Measurements from ENCODE around the gene PRDM15.

The PRDM15 gene

GRCh38 chr21:41907496-41908258 lies 28.5 kb upstream of the PRDM15 start:
- DNase-seq (ENCODE audit: low read depth in 4 of 4, low spot score in 1 of 4): no peak

DNA sequence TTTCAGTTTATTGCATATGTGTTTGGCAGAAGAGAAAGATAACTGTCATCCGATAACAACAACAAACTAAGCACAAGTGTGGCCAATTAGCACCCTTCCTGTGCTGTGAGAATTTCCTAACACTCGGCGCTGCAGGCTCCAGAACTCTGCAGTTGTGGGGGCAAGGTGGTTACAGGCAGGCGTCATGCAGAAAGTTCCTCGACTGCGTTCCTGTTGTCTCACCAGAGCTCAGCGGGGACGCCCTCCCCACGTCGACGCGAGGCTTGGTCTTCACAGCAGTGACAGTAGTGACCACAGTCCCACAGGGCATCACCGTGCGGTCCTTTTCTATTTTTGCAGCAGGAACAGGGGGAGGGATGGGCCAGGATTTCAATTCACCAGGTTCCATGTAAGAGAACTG lies 27.6 kb upstream of the PRDM15 start:
- DNase-seq (ENCODE audit: low read depth in 4 of 4, low spot score in 1 of 4): no peak

GRCh38 chr21:41903559-41904351 lies 24.6 kb upstream of the PRDM15 start:
- DNase-seq (ENCODE audit: low read depth in 4 of 4, low spot score in 1 of 4): no peak

- no peak for DNase-seq (ENCODE audit: low read depth in 4 of 4, low spot score in 1 of 4)
These were observed 23.8 kb upstream of the PRDM15 start for GRCh38 chr21:41902946-41903345.

- DNase-seq (ENCODE audit: low read depth in 4 of 4, low spot score in 1 of 4): no peak
These were observed 22.6 kb upstream of the PRDM15 start for GRCh38 chr21:41901782-41902181.

DNA sequence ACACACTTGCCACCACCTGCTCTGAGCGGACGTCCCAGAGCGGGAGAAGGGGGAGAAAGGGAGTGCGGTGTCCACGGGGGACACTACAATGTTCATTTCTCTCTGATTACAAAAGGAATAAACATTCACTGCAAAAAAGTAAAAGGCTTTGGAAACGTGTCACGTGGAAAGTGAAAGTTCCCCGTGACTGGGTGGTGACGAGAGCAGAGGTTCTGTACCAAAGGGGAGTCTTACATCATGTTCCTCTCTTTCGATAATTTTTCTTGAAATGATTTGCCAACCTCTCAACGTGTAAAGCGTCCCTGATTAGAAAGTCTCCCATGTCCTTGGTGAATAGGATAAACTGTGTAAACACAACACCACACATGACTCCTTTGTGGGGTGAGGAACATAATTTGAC lies 22.0 kb upstream of the PRDM15 start:
- peak in 1 of 4 experiments; percentile 29 for DNase-seq (ENCODE audit: low read depth in 4 of 4, low spot score in 1 of 4)

GRCh38 chr21:41900401-41900800 lies 21.3 kb upstream of the PRDM15 start:
- no peak for DNase-seq (ENCODE audit: low read depth in 4 of 4, low spot score in 1 of 4)

DNA sequence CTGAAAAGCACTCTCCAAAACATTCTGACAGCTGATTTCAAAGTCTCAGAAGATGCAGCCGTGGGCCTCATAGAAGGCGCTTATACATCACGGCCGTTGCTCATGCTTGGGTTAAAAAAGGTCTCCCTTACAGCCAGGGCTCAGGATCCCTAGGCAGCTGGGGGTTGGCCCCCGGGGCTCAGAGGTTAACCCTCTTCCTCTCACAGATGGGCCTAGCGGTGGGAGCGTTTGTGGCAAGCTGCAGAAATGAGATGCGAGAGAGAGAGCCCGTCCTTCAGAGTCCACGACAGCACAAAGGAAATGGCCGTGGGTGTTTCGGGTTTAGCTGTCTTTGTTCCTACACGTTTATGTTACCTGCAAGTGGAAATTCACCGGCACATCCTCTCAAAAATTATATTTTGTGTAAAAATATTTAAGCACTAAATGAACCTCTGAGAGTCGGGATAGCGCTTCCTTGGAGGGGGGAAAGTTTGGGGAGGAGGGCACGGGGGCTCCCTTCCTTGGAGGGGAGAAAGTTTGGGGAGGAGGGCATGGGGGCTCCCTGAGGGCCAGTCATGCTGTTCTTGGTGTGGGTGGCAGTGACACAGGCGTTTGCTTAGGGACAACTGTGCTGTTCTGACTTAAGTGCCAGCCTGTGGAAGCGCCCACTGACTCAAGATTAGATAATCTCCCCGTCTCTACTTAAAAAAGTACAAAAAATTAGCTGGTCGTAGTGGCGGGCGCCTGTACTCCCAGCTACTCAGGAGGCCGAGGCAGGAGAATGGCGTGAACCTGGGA lies 20.5 kb upstream of the PRDM15 start:
- DNase-seq (ENCODE audit: low read depth in 4 of 4, low spot score in 1 of 4): peak in 1 of 4 experiments; percentile 51

DNA sequence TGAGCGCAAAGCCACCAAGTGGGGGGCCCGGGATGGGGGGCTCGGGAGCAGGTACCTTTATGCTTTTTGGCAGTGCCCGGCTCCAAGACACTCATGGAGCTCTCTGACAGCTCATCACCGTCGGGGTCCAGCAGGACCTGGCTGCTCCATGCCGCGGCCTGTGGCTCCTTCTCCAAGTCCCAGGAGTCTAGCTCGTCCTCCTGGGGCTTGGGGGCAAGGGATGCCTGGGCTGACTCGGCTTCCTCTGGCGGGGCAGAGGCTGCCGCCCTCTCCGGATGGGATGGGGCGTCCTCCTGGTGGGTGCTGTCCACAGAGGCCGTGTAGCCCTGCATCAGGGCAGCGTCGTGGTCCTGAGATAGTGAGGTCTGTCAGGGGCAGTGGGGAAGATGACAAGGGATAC lies 19.9 kb upstream of the PRDM15 start:
- no peak for DNase-seq (ENCODE audit: low read depth in 4 of 4, low spot score in 1 of 4)

GRCh38 chr21:41897700-41898099 lies 18.6 kb upstream of the PRDM15 start:
- DNase-seq (ENCODE audit: low read depth in 4 of 4, low spot score in 1 of 4): no peak

- DNase-seq (ENCODE audit: low read depth in 4 of 4, low spot score in 1 of 4): no peak
These were observed 18.0 kb upstream of the PRDM15 start for GRCh38 chr21:41897047-41897669.

- DNase-seq (ENCODE audit: low read depth in 4 of 4, low spot score in 1 of 4): peak in 2 of 4 experiments; percentile 20 to 25
These were observed 16.7 kb upstream of the PRDM15 start for GRCh38 chr21:41895643-41896493.

DNA sequence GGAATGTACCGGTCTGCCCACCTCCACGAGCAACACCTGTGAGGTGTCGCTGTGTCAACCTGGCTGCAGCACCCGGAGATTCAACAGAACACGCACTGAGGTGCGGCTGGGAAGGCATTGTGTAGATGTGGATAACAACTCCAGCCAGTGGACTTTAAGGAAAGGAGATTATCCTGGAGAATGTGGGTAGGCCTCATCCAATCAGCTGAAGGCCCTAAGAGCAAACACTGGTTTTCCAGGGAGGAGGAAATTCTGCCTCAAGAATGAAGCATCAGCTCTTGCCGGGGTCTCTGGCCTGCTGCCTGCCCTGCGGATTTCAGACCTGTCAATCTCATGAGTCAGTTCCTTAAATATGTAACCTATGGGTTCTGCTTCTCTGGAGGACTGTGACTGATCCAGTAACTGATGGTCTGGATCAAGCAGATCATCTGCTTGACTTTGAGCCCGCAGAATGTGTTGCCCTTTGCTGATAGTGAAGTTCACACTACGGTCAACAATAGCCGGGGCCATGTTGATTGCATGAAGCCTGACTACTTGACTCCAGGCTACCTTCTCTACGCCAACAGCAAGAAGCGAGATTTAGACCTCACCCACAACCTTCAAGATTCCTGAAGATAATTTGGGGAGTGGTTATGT lies 15.9 kb upstream of the PRDM15 start:
- no peak for DNase-seq (ENCODE audit: low read depth in 4 of 4, low spot score in 1 of 4)

DNA sequence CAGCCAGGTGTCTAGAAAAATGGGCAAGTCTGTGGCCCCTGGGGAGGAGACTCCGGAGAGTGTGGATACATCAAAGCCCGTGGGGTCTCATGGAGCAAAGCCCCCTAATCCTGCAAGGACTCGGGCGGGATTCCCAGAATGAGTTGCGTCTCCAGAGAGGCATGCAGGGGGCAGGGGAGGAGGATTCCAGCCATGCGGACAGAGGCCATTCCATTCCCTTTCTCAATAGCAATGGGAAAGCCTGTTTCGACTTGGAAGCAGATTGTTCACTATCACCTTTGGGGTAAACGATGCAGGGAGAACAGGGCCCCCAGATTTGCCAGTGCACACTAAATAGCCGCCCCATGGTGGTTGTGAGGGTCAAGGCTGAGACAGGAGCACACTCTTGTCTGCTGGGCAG lies 15.4 kb upstream of the PRDM15 start:
- DNase-seq (ENCODE audit: low read depth in 4 of 4, low spot score in 1 of 4): no peak

- DNase-seq (ENCODE audit: low read depth in 4 of 4, low spot score in 1 of 4): no peak
These were observed 13.6 kb upstream of the PRDM15 start for GRCh38 chr21:41892726-41893125.

GRCh38 chr21:41891132-41891531 lies 12.0 kb upstream of the PRDM15 start:
- no peak for DNase-seq (ENCODE audit: low read depth in 4 of 4, low spot score in 1 of 4)

DNA sequence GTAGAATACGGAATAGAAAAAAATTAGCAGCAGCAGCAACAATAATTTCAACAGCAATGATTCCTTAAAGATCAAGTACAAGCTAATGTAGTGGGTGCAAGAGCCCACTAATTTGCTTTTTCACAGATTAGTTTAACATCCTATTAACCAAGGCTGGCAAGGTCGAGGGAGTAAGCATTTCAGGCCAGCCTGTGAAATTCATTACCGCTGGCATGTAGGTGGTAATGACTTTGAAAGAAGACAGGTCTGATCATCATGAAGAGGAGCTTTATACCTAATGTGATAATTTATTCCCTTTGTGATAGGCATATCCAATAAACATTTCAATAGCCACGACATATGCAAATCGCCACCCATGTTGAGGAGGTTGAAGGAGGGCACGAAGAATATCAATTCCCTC lies 11.2 kb upstream of the PRDM15 start:
- DNase-seq (ENCODE audit: low read depth in 4 of 4, low spot score in 1 of 4): no peak

- DNase-seq (ENCODE audit: low read depth in 4 of 4, low spot score in 1 of 4): no peak
These were observed 9.7 kb upstream of the PRDM15 start for GRCh38 chr21:41888749-41889376.

DNA sequence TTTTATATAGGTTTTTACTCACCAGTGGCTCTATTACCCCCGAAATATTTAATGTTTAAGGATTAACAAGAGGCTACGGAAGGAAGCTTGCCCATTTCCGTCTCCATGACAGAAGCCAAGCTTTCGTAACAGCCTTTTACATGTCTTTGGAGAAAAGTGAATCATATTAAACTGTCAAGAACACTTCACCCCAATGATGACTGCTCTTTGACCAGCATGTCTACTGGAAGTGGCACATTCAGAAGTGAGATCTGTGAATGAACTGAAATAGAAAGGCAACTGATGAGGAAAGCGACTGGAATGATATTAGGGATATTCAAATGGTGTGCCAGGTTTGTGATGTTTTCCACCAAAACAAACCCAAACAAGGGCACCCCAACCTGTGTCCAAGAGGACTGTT lies 8.5 kb upstream of the PRDM15 start:
- no peak for DNase-seq (ENCODE audit: low read depth in 4 of 4, low spot score in 1 of 4)
